OCI-LY7 (cell line): ENCODE data around the gene CFAP54. TPM values are rescaled to one million over a fixed set of nuclear protein-coding genes. Genes with fewer than 3 reads are reported as not detected.

Experiments
- BruUV-seq: library from RNA; stranded (reverse); fragments of 400-500 nt; replicated peaks from 2 replicates; lab custom pipeline; 2021; lab: Mats Ljungman, UMichigan
- CTCF ChIA-PET: fragments of 300-600 bp; sonication (Branson Sonifier 250); formaldehyde crosslinking; loops from one replicate; lab custom pipeline; 2022; ENCODE audit warnings: antibody characterized with exemption; ENCODE audit not compliant: unreplicated experiment; lab: Charles Lee
- POLR2A ChIA-PET: fragments of 300-600 bp; sonication (Branson Sonifier 250); formaldehyde crosslinking; loops from one replicate; lab custom pipeline; 2022; ENCODE audit warnings: antibody characterized with exemption; lab: Charles Lee
- DNase-seq: peaks from one replicate; pipeline ENCODE4 v3.0.0-alpha.2; 2015; ENCODE audit warnings: low spot score
- H2AFZ ChIP-seq: fragments of 200-600 bp; sonication (generic), shearing (Covaris generic); 2 replicates; pipeline ENCODE4 v1.6.1; 2014; ENCODE audit warnings: mild to moderate bottlenecking, antibody characterized with exemption, low read length, moderate library complexity
- H3K27ac ChIP-seq: fragments of 200-600 bp; sonication (generic); 2 replicates; pipeline ENCODE4 v1.5.1; 2014; ENCODE audit warnings: mixed run types, low read depth, mild to moderate bottlenecking, moderate library complexity, low read length, inconsistent platforms; ENCODE audit not compliant: poor library complexity, severe bottlenecking
- H3K36me3 ChIP-seq: fragments of 200-600 bp; sonication (generic); 2 replicates; pipeline ENCODE4 v1.6.1; 2014; ENCODE audit warnings: mild to moderate bottlenecking, antibody characterized with exemption, low read length, moderate library complexity, mixed read lengths; ENCODE audit not compliant: insufficient read depth
- H3K4me1 ChIP-seq: fragments of 200-600 bp; sonication (generic); 2 replicates; pipeline ENCODE4 v1.5.1; 2014; ENCODE audit warnings: mild to moderate bottlenecking, low read length; ENCODE audit not compliant: insufficient read depth, poor library complexity, severe bottlenecking
- H3K4me2 ChIP-seq: fragments of 200-600 bp; sonication (generic); 2 replicates; pipeline ENCODE4 v1.6.1; 2014; ENCODE audit warnings: mild to moderate bottlenecking, low read length
- H3K4me3 ChIP-seq: fragments of 200-600 bp; sonication (generic); 2 replicates; pipeline ENCODE4 v1.5.1; 2014; ENCODE audit warnings: mild to moderate bottlenecking, low read depth, low read length; ENCODE audit not compliant: poor library complexity, severe bottlenecking
- H3K79me2 ChIP-seq: fragments of 200-600 bp; sonication (generic); 2 replicates; pipeline ENCODE4 v1.6.1; 2016; ENCODE audit warnings: low read depth, mild to moderate bottlenecking, low read length, moderate library complexity, mixed read lengths; ENCODE audit not compliant: insufficient read depth
- H3K9me2 ChIP-seq: fragments of 200-600 bp; sonication (generic); 2 replicates; pipeline ENCODE4 v1.6.1; 2016; ENCODE audit warnings: mild to moderate bottlenecking, low read length, mixed read lengths; ENCODE audit not compliant: insufficient read depth
- H3K9me3 ChIP-seq: fragments of 200-600 bp; sonication (generic); 2 replicates; pipeline ENCODE4 v1.6.1; 2014; ENCODE audit warnings: mild to moderate bottlenecking, mixed run types, low read length, mixed read lengths
- H4K20me1 ChIP-seq: fragments of 200-600 bp; sonication (generic); 2 replicates; pipeline ENCODE4 v1.6.1; 2014; ENCODE audit warnings: mild to moderate bottlenecking, antibody characterized with exemption, low read length, moderate library complexity, mixed read lengths; ENCODE audit not compliant: insufficient read depth
- EZH2phosphoT487 ChIP-seq: fragments of 200-600 bp; sonication (generic); IDR thresholded peaks from 2 replicates; pipeline ENCODE4 v1.6.1; 2018; ENCODE audit warnings: low read depth, borderline replicate concordance, mild to moderate bottlenecking, mixed run types, antibody characterized with exemption, low read length, moderate library complexity, mixed read lengths
- intact Hi-C: fragments of 100-400 bp; cut with micrococcal nuclease; formaldehyde crosslinking; loops from one replicate; pipeline ENCODE4 v1.10.0; 2022; ENCODE audit not compliant: unreplicated experiment
- total RNA-seq, 2 experiments: library from RNA; depleted of rRNA in 1 of 2; stranded (reverse); fragments of >200 nt in 1 of 2; shearing (Covaris generic) in 1 of 2; gene quantifications; 2 replicates each; pipeline ENCODE4 v1.2.3, GENCODE V29; 2014 to 2022
- TF ChIP-seq, protein P1 (sequence below): fragments of 200-600 bp; sonication (generic); conservative IDR thresholded peaks from 2 replicates; pipeline ENCODE4 v1.5.1; 2014; ENCODE audit warnings: mild to moderate bottlenecking, antibody characterized with exemption, low read length, moderate library complexity, mixed read lengths

CFAP54 gene
- total RNA-seq, 2 experiments from 2014 or later: 0.53 TPM; not detected in 1

GRCh38 chr12:96866801-96867590 lies 377.6 kb downstream of the CFAP54 start:
- POLR2A ChIA-PET: interaction anchor here (0.6 kb wide), 1 partner anchor 36 kb away, joined by 8 read pairs; no protein-coding TSS in a partner anchor

GRCh38 chr12:96870946-96871345 lies 381.6 kb downstream of the CFAP54 start:
- H2AFZ ChIP-seq: no peak overlapping the region
- no peaks in the 10 kb centered on the region for H3K4me1 ChIP-seq
- no peaks in the 10 kb centered on the region for H3K9me3 ChIP-seq
- ChIA-PET POLR2A (interaction anchor here (0.6 kb wide), 1 partner anchor 1154 kb away, joined by 3 read pairs; no protein-coding TSS in a partner anchor), CTCF (no interaction called here)
- no peaks in the 10 kb centered on the region for H4K20me1 ChIP-seq
- intact Hi-C loops: no loop called here
- H3K36me3 ChIP-seq: no peaks in the 10 kb centered on the region
- no peaks in the 10 kb centered on the region for H3K79me2 ChIP-seq
- no peaks in the 10 kb centered on the region for H3K9me2 ChIP-seq
- H3K27ac ChIP-seq: no peak overlapping the region
- no TSS peak for BruUV-seq
- H3K4me2 ChIP-seq: no peak overlapping the region
- no peak for DNase-seq
- H3K4me3 ChIP-seq: no peak overlapping the region
- TF ChIP-seq EZH2phosphoT487: no peak
- TF ChIP-seq, protein P1, sequence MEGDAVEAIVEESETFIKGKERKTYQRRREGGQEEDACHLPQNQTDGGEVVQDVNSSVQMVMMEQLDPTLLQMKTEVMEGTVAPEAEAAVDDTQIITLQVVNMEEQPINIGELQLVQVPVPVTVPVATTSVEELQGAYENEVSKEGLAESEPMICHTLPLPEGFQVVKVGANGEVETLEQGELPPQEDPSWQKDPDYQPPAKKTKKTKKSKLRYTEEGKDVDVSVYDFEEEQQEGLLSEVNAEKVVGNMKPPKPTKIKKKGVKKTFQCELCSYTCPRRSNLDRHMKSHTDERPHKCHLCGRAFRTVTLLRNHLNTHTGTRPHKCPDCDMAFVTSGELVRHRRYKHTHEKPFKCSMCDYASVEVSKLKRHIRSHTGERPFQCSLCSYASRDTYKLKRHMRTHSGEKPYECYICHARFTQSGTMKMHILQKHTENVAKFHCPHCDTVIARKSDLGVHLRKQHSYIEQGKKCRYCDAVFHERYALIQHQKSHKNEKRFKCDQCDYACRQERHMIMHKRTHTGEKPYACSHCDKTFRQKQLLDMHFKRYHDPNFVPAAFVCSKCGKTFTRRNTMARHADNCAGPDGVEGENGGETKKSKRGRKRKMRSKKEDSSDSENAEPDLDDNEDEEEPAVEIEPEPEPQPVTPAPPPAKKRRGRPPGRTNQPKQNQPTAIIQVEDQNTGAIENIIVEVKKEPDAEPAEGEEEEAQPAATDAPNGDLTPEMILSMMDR: no peak

More at GRCh38 chr12:96866801-96867590, 377.6 kb downstream of the CFAP54 start:
- Histone ChIP-seq H3K9me3 (no peaks in the 10 kb centered on the region), H4K20me1 (no peaks in the 10 kb centered on the region), H3K4me3 (no peak overlapping the region), H3K4me1 (no peaks in the 10 kb centered on the region), H2AFZ (no peak overlapping the region), H3K36me3 (no peaks in the 10 kb centered on the region), H3K9me2 (no peaks in the 10 kb centered on the region), H3K79me2 (no peaks in the 10 kb centered on the region), H3K4me2 (no peak overlapping the region), H3K27ac (no peak overlapping the region)
- no TSS peak for BruUV-seq
- CTCF ChIA-PET: no interaction called here
- TF ChIP-seq, protein P1: no peak
- TF ChIP-seq EZH2phosphoT487: no peak
- DNase-seq: no peak
- intact Hi-C loops: no loop called here

GRCh38 chr12:96872961-96873360 lies 383.6 kb downstream of the CFAP54 start:
- intact Hi-C loops: no loop called here
- POLR2A ChIA-PET: no interaction called here

More at GRCh38 chr12:96872961-96873360, 383.6 kb downstream of the CFAP54 start:
- Histone ChIP-seq H3K4me2 (no peak overlapping the region), H3K4me1 (no peaks in the 10 kb centered on the region), H4K20me1 (no peaks in the 10 kb centered on the region), H3K9me3 (no peaks in the 10 kb centered on the region), H2AFZ (no peak overlapping the region), H3K27ac (no peak overlapping the region), H3K9me2 (no peaks in the 10 kb centered on the region), H3K36me3 (no peaks in the 10 kb centered on the region), H3K79me2 (no peaks in the 10 kb centered on the region), H3K4me3 (no peak overlapping the region)
- DNase-seq: no peak
- no peak for TF ChIP-seq EZH2phosphoT487
- TF ChIP-seq, protein P1: no peak
- no TSS peak for BruUV-seq
- CTCF ChIA-PET: no interaction called here
